IPS DF 6.9 (cell line): ENCODE results near the gene IQGAP2.

Experiments
- DNase-seq: peaks from one replicate; pipeline ENCODE4 v3.0.0-alpha.2; 2013; ENCODE audit warnings: low read depth, low spot score
- H3K27ac ChIP-seq: one replicate; pipeline ENCODE4 v1.5.1; 2013; ENCODE audit warnings: low read length, control low read depth
- H3K27me3 ChIP-seq: 2 replicates; pipeline ENCODE4 v1.6.1; 2013; ENCODE audit warnings: mild to moderate bottlenecking, low read length; ENCODE audit not compliant: control insufficient read depth, insufficient read depth
- H3K36me3 ChIP-seq: 2 replicates; pipeline ENCODE4 v1.6.1; 2013; ENCODE audit warnings: low read length; ENCODE audit not compliant: control insufficient read depth, insufficient read depth
- H3K4me1 ChIP-seq: 2 replicates; pipeline ENCODE4 v1.6.1; 2013; ENCODE audit warnings: low read length; ENCODE audit not compliant: control insufficient read depth, insufficient read depth
- H3K4me3 ChIP-seq: 2 replicates; pipeline ENCODE4 v1.5.1; 2013; ENCODE audit warnings: mild to moderate bottlenecking, low read length
- H3K9me3 ChIP-seq: 2 replicates; pipeline ENCODE4 v1.6.1; 2013; ENCODE audit warnings: low read length, inconsistent platforms; ENCODE audit not compliant: control insufficient read depth, insufficient read depth
- WGBS: extraction: QIAGEN DNeasy Blood & Tissue Kit; methylation state at CpG from one replicate; pipeline ENCODE4 v1.1.7; 2013; ENCODE audit warnings: mixed read lengths, missing lambda C conversion rate; ENCODE audit not compliant: insufficient read length, insufficient coverage; 5-methylcytosine and 5-hydroxymethylcytosine counted together

The IQGAP2 gene

DNA sequence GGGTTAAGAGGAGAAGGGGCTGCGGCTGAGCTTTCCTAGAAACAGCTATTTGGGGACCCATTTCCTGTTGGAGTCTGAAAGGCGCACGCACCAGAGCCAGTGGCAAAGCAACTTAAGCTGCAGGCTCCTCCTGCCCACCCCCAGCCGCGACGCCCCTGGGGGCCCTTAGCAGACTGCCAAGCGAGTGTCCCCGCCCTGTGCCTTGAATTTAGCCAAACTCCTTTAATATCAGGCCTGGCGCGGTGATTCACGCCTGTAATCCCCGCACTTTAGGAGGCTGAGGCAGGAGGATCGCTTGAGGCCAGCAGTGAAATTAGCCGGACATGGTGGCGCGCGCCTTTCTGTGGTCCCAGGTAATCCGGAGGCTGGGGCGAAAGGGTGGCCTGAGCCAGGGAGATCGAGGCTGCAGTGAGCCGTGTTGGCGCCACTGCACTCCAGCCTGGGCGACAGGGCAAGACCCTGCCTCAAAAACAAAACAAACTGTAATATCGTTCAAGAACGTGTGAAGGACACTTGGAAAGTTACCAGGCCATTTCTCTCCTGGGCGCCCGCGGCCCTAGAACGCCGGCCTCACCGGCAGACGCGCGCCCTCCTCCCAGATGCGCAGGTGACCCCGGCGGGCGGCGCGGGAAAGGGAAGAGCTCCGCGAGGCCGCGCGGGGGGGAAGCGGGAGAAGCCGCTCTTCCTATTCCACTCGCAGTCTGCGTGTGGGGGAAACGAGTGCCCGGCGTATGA is 311.8 kb downstream of the IQGAP2 start:
- DNase-seq = no peak
- Histone ChIP-seq H3K27me3 (peaks cover 4% of the 10 kb centered on the region; the same call in 1 of the 2 replicates), H3K4me3 (peak overlapping the region; percentile 64; the same call in 1 of the 2 replicates), H3K27ac (no peak overlapping the region), H3K4me1 (peaks cover 2% of the 10 kb centered on the region; the same call in 1 of the 2 replicates), H3K9me3 (no peaks in the 10 kb centered on the region), H3K36me3 (no peaks in the 10 kb centered on the region)
- WGBS = no CpG with 5 or more reads among the region's 52 CpGs

DNA sequence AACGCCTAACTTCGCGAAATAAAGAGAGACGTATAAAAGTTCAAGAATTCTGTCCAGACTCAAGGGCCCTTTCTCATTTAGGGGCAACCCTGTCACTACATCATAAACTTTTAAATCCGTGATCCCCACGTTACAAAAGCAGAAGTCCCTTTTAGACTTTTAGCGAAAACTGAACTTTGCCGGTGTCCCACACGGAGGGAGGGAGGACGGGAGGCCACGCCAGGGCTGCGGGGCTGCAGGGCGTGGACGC is 312.3 kb downstream of the IQGAP2 start:
- H3K27me3 ChIP-seq = peaks cover 4% of the 10 kb centered on the region; the same call in 1 of the 2 replicates
- peaks cover 2% of the 10 kb centered on the region; the same call in 1 of the 2 replicates for H3K4me1 ChIP-seq
- no peaks in the 10 kb centered on the region for H3K36me3 ChIP-seq
- no peak for DNase-seq
- no peaks in the 10 kb centered on the region for H3K9me3 ChIP-seq
- WGBS = no CpG with 5 or more reads among the region's 14 CpGs
- H3K27ac ChIP-seq = no peak overlapping the region
- peak overlapping the region; percentile 64; the same call in 1 of the 2 replicates for H3K4me3 ChIP-seq

DNA sequence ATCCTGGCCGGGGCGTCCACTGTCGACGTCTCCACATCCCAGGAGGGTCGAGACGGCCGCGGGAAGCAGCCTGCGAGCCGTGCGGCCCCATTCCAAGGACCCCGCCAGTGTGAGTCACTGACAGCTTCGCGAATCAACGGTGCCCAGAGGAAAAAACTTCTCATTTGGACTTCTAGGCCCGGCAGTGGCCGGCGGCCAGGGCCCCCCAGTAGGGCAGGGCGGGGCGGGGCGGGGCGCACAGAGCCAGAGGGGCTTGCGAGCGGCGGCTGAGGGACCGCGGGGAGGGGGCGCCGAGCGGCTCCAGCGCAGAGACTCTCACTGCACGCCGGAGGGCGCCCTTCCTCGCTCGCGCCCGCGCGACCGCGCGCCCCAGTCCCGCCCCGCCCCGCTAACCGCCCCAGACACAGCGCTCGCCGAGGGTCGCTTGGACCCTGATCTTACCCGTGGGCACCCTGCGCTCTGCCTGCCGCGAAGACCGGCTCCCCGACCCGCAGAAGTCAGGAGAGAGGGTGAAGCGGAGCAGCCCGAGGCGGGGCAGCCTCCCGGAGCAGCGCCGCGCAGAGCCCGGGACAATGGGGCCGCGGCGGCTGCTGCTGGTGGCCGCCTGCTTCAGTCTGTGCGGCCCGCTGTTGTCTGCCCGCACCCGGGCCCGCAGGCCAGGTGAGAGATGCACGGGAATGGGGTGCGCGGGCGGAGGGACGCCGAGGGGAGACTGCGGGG is 312.8 kb downstream of the IQGAP2 start, which contains the start of gene F2R:
Gene F2R (plus strand): TSS at position 391 of the 720 bp plus-strand sequence. CDS start 182 bp downstream, at position 573.
- H3K4me3 ChIP-seq = peak within 1 kb of the TSS; percentile 64
- DNase-seq = no peak
- no CpG with 5 or more reads among the region's 82 CpGs for WGBS
- H3K27me3 ChIP-seq = peaks cover 4% of the 10 kb centered on the region; the same call in 1 of the 2 replicates
- H3K4me1 ChIP-seq = peaks cover 2% of the 10 kb centered on the region; the same call in 1 of the 2 replicates
- no peaks in the 10 kb centered on the region for H3K36me3 ChIP-seq
- no peaks in the 10 kb centered on the region for H3K9me3 ChIP-seq
- H3K27ac ChIP-seq = no peak within 1 kb of the TSS

GRCh38 chr5:76716456-76717157 is 313.5 kb downstream of the IQGAP2 start:
- DNase-seq = no peak
- peak overlapping the region; percentile 64 for H3K4me3 ChIP-seq
- no peak overlapping the region for H3K27ac ChIP-seq
- H3K36me3 ChIP-seq = no peaks in the 10 kb centered on the region
- no CpG with 5 or more reads among the region's 29 CpGs for WGBS
- peaks cover 4% of the 10 kb centered on the region; the same call in 1 of the 2 replicates for H3K27me3 ChIP-seq
- H3K4me1 ChIP-seq = peaks cover 2% of the 10 kb centered on the region; the same call in 1 of the 2 replicates
- no peaks in the 10 kb centered on the region for H3K9me3 ChIP-seq

- peaks cover 4% of the 10 kb centered on the region; the same call in 1 of the 2 replicates for H3K27me3 ChIP-seq
- H3K4me1 ChIP-seq = peaks cover 2% of the 10 kb centered on the region; the same call in 1 of the 2 replicates
- DNase-seq = no peak
- H3K36me3 ChIP-seq = no peaks in the 10 kb centered on the region
- WGBS = no CpG with 5 or more reads among the region's 11 CpGs
- H3K9me3 ChIP-seq = no peaks in the 10 kb centered on the region
- H3K4me3 ChIP-seq = no peak overlapping the region
- no peak overlapping the region for H3K27ac ChIP-seq
Observed at GRCh38 chr5:76717222-76718083, 314.4 kb downstream of the IQGAP2 start.

- no CpG with 5 or more reads among the region's 5 CpGs for WGBS
- Histone ChIP-seq H3K4me1 (peaks cover 2% of the 10 kb centered on the region; the same call in 1 of the 2 replicates), H3K9me3 (no peaks in the 10 kb centered on the region), H3K27ac (no peak overlapping the region), H3K27me3 (peaks cover 4% of the 10 kb centered on the region; the same call in 1 of the 2 replicates), H3K36me3 (no peaks in the 10 kb centered on the region), H3K4me3 (no peak overlapping the region)
- no peak for DNase-seq
Observed at GRCh38 chr5:76718381-76718832, 315.3 kb downstream of the IQGAP2 start.

- Histone ChIP-seq H3K27ac (no peak overlapping the region), H3K27me3 (peaks cover 4% of the 10 kb centered on the region; the same call in 1 of the 2 replicates), H3K36me3 (no peaks in the 10 kb centered on the region), H3K4me3 (no peak overlapping the region), H3K4me1 (peaks cover 2% of the 10 kb centered on the region; the same call in 1 of the 2 replicates), H3K9me3 (no peaks in the 10 kb centered on the region)
- WGBS = no CpG with 5 or more reads among the region's 4 CpGs
- no peak for DNase-seq
Observed at GRCh38 chr5:76718880-76719279, 315.8 kb downstream of the IQGAP2 start.

DNA sequence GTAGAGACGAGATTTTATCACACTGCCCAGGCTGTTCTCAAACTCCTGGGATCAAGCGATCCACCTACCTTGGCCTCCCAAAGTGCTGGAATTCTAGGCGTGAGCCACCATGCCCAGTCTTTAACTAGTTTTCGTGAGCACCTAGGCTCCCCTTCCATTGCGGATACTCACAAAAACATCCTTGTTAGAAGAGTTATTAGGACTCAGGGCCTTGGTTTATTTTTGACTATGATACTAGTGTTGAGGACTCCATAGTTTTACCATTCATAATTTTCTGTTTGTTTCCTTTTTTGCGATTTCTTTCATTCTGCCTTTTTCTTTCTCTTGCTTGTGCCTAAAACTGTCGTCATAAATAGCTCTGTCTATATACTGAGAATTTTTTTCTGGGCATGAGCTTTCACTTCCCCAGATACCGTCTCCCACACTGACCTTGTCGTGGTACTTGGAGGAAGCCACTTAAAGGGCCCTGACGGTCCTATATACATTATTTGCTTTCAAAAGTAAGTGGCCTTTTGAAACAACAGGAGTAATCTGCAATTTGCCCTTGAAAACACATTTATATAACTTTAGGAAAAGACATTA is 318.0 kb downstream of the IQGAP2 start:
- no peaks in the 10 kb centered on the region for H3K36me3 ChIP-seq
- no peaks in the 10 kb centered on the region for H3K9me3 ChIP-seq
- H3K4me1 ChIP-seq = peaks cover 2% of the 10 kb centered on the region; the same call in 1 of the 2 replicates
- H3K4me3 ChIP-seq = no peak overlapping the region
- WGBS = no CpG with 5 or more reads among the region's 10 CpGs
- H3K27ac ChIP-seq = no peak overlapping the region
- no peak for DNase-seq
- no peaks in the 10 kb centered on the region for H3K27me3 ChIP-seq

- Histone ChIP-seq H3K36me3 (no peaks in the 10 kb centered on the region), H3K9me3 (no peaks in the 10 kb centered on the region), H3K4me3 (no peak overlapping the region), H3K27me3 (no peaks in the 10 kb centered on the region), H3K27ac (no peak overlapping the region), H3K4me1 (peaks cover under 1% of the 10 kb centered on the region; the same call in 1 of the 2 replicates)
- no CpG with 5 or more reads among the region's 1 CpG for WGBS
- DNase-seq = no peak
Observed at GRCh38 chr5:76723266-76723665, 320.2 kb downstream of the IQGAP2 start.
